ENCODE data around the gene CSNK1G1.
"Not testable (repeated sequence)": the region's sequence is repeated elsewhere in the genome, so short reads cannot be mapped to it uniquely, and the experiment has no call there.

Gene CSNK1G1

GRCh38 chr15:64285871-64286270 is 70.1 kb downstream of the CSNK1G1 start:
- no peak for DNase-seq

GRCh38 chr15:64285150-64285549 is 70.8 kb downstream of the CSNK1G1 start:
- DNase-seq, result no peak

- no peak for DNase-seq
These were observed 71.9 kb downstream of the CSNK1G1 start for GRCh38 chr15:64284042-64284441.

- DNase-seq, result no peak
These were observed 73.3 kb downstream of the CSNK1G1 start for GRCh38 chr15:64282701-64283100.

- DNase-seq, result no peak
These were observed 76.8 kb downstream of the CSNK1G1 start for GRCh38 chr15:64279131-64279530.

- no peak for DNase-seq
These were observed 80.0 kb downstream of the CSNK1G1 start for GRCh38 chr15:64275934-64276333.

GRCh38 chr15:64274341-64274950 is 81.5 kb downstream of the CSNK1G1 start:
- DNase-seq, result no peak

- DNase-seq, result no peak
These were observed 88.5 kb downstream of the CSNK1G1 start for GRCh38 chr15:64267331-64267973.

- DNase-seq, result not testable (repeated sequence)
These were observed 90.8 kb downstream of the CSNK1G1 start for GRCh38 chr15:64265188-64265587.

- DNase-seq, result no peak
These were observed 91.5 kb downstream of the CSNK1G1 start for GRCh38 chr15:64264502-64264901.

GRCh38 chr15:64263567-64263966 is 92.4 kb downstream of the CSNK1G1 start:
- no peak for DNase-seq

GRCh38 chr15:64256051-64256450 is 99.9 kb downstream of the CSNK1G1 start:
- no peak for DNase-seq

GRCh38 chr15:64251658-64252057 is 104.3 kb downstream of the CSNK1G1 start:
- DNase-seq, result no peak

- no peak for DNase-seq
These were observed 104.9 kb downstream of the CSNK1G1 start for GRCh38 chr15:64251121-64251520.

- no peak for DNase-seq
These were observed 105.9 kb downstream of the CSNK1G1 start for GRCh38 chr15:64249883-64250575.

- DNase-seq, result no peak
These were observed 106.6 kb downstream of the CSNK1G1 start for GRCh38 chr15:64249406-64249805.

- DNase-seq, result peak; percentile 70
These were observed 107.9 kb downstream of the CSNK1G1 start for GRCh38 chr15:64247906-64248541.

- DNase-seq, result no peak
These were observed 108.5 kb downstream of the CSNK1G1 start for GRCh38 chr15:64247535-64247905.

- peak; percentile 37 for DNase-seq
These were observed 109.4 kb downstream of the CSNK1G1 start for GRCh38 chr15:64246364-64247189.

- DNase-seq, result no peak
These were observed 110.6 kb downstream of the CSNK1G1 start for GRCh38 chr15:64245405-64245804.

- no peak for DNase-seq
These were observed 118.3 kb downstream of the CSNK1G1 start for GRCh38 chr15:64237677-64238076.

- no peak for DNase-seq
These were observed 119.6 kb downstream of the CSNK1G1 start for GRCh38 chr15:64236156-64236894.

Data from NCI-H146 (cell line).